Measurements from ENCODE around the gene CKB. TPM values are rescaled to one million over a fixed set of nuclear protein-coding genes. Genes with fewer than 3 reads are reported as not detected.

Gene CKB
- total and polyA plus RNA-seq, 9 of the 15 experiments (the other 6 are each of a cell fraction or from before 2014, with no cell fraction given): 23.9 to 692 (median 132) TPM

DNA sequence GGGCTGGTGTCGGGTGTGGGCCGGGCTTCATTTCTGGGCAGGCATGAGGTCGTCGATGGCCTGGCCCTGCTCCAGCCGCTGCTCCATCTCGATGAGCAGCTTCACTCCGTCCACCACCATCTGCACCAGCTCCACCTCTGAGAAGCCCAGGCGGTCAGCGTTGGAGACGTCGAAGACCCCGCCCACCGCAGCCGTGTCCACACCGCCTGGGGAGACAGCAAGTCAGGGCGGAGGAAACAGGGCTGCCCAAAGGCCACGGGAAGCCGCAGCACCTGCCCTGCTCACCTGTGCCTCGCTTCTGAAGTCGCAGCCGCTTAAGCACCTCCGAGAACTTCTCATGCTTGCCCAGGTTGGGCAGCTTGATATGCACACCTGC lies 2.8 kb downstream of the CKB start (continued):
- TF ChIP-seq TAF1 (IDR thresholded peaks at IDR 0.05; ENCODE audit: control insufficient read depth, extremely low read depth, insufficient read depth, low read length, severe bottlenecking): no peak
- no peak for TF ChIP-seq PPARD (CRISPR knock-in tag; IDR thresholded peaks at IDR 0.05)
- TF ChIP-seq, protein P1, sequence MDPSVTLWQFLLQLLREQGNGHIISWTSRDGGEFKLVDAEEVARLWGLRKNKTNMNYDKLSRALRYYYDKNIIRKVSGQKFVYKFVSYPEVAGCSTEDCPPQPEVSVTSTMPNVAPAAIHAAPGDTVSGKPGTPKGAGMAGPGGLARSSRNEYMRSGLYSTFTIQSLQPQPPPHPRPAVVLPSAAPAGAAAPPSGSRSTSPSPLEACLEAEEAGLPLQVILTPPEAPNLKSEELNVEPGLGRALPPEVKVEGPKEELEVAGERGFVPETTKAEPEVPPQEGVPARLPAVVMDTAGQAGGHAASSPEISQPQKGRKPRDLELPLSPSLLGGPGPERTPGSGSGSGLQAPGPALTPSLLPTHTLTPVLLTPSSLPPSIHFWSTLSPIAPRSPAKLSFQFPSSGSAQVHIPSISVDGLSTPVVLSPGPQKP (CRISPR knock-in tag; IDR thresholded peaks at IDR 0.05): no peak
- TF ChIP-seq BACH1 (tag; IDR thresholded peaks at IDR 0.05): no peak
- no peak for TF ChIP-seq ZFPM2 (CRISPR knock-in tag; IDR thresholded peaks at IDR 0.05)
- TF ChIP-seq ELF4 (CRISPR knock-in tag; IDR thresholded peaks at IDR 0.05): no peak
- no peak for TF ChIP-seq MYNN (IDR thresholded peaks at IDR 0.05)
- no peak for TF ChIP-seq MYNN (CRISPR knock-in tag; IDR thresholded peaks at IDR 0.05)
- TF ChIP-seq CHD2 (IDR thresholded peaks at IDR 0.05; ENCODE audit: low read depth, low read length): no peak
- no peak for TF ChIP-seq PHB (CRISPR knock-in tag; IDR thresholded peaks at IDR 0.05)
